Naive thymus-derived CD4-positive, alpha-beta T cell (primary cell): ENCODE data around the gene TAP2. TPM values are rescaled to one million over a fixed set of nuclear protein-coding genes. Genes with fewer than 3 reads are reported as not detected.

ENCODE experiments used
- ATAC-seq: fragments of 150-1000 bp; cut with Tn5 transposase; 2 replicates; pipeline ENCODE4 v1.10.0; 2021; ENCODE audit warnings: mild to moderate bottlenecking, moderate library complexity
- CTCF ChIA-PET: fragments of 350-600 bp; sonication (Branson Sonifier 250); formaldehyde crosslinking; loops from one replicate; lab custom pipeline; 2021; ENCODE audit warnings: antibody characterized with exemption; lab: Charles Lee
- POLR2A ChIA-PET: fragments of 350-600 bp; sonication (Branson Sonifier 250); formaldehyde crosslinking; loops from one replicate; lab custom pipeline; 2021; ENCODE audit warnings: antibody characterized with exemption, inconsistent platforms; lab: Charles Lee
- DNase-seq, 9 donors: peaks; one replicate each; pipeline versions ENCODE4 v3.0.0 to v3.0.0-alpha.2; 2020 to 2022; ENCODE audit warnings: mixed read lengths in 1 of 9
- H3K27ac ChIP-seq: one replicate; pipeline ENCODE4 v1.7.0; 2013; ENCODE audit warnings: mild to moderate bottlenecking, low read depth, low read length, moderate library complexity
- H3K27me3 ChIP-seq, 2 donors: one replicate each; pipeline ENCODE4 v1.7.0; 2013; ENCODE audit warnings: low read length in 2 of 2, mild to moderate bottlenecking in 2 of 2, moderate library complexity in 2 of 2; ENCODE audit not compliant: control insufficient read depth in 2 of 2, insufficient read depth in 2 of 2
- H3K36me3 ChIP-seq, 3 experiments: 1 replicate in 2 of 3; 2 replicates in 1 of 3; pipeline ENCODE4 v1.7.0; 2013; ENCODE audit warnings: low read length in 3 of 3, mild to moderate bottlenecking in 3 of 3, moderate library complexity in 1 of 3; ENCODE audit not compliant: insufficient read depth in 3 of 3, control insufficient read depth in 2 of 3
- H3K4me1 ChIP-seq, 2 donors: one replicate each; pipeline ENCODE4 v1.7.0; 2013; ENCODE audit warnings: low read length in 2 of 2, mild to moderate bottlenecking in 2 of 2, moderate library complexity in 1 of 2; ENCODE audit not compliant: control insufficient read depth in 2 of 2, insufficient read depth in 2 of 2
- H3K4me3 ChIP-seq: 2 replicates; pipeline ENCODE4 v1.7.0; 2013; ENCODE audit warnings: mild to moderate bottlenecking, low read length
- H3K9me3 ChIP-seq, 3 experiments: 1 replicate in 2 of 3; 2 replicates in 1 of 3; pipeline ENCODE4 v1.7.0; 2013; ENCODE audit warnings: low read length in 3 of 3; ENCODE audit not compliant: control insufficient read depth in 2 of 3
- H3K27ac Mint-ChIP-seq, 9 donors: one replicate each; pipeline ENCODE4 v1.8.0; 2020 to 2022; ENCODE audit warnings: mixed read lengths in 9 of 9, mild to moderate bottlenecking in 8 of 9, moderate library complexity in 5 of 9, inconsistent platforms in 2 of 9
- H3K27me3 Mint-ChIP-seq, 5 donors: one replicate each; pipeline ENCODE4 v1.8.0; 2021 to 2022; ENCODE audit warnings: mixed read lengths in 5 of 5, mild to moderate bottlenecking in 1 of 5
- H3K36me3 Mint-ChIP-seq, 5 donors: one replicate each; pipeline ENCODE4 v1.8.0; 2020 to 2022; ENCODE audit warnings: mixed read lengths in 5 of 5, mild to moderate bottlenecking in 3 of 5, inconsistent platforms in 1 of 5
- H3K4me1 Mint-ChIP-seq, 7 donors: one replicate each; pipeline ENCODE4 v1.8.0; 2020 to 2022; ENCODE audit warnings: mixed read lengths in 7 of 7, mild to moderate bottlenecking in 3 of 7, inconsistent platforms in 1 of 7
- H3K4me3 Mint-ChIP-seq, 10 donors: one replicate each; pipeline ENCODE4 v1.8.0; 2020 to 2022; ENCODE audit warnings: mild to moderate bottlenecking in 10 of 10, mixed read lengths in 10 of 10, moderate library complexity in 6 of 10, inconsistent platforms in 2 of 10
- H3K9me3 Mint-ChIP-seq, 11 donors: one replicate each; pipeline ENCODE4 v1.8.0; 2020 to 2022; ENCODE audit warnings: mixed read lengths in 11 of 11, mild to moderate bottlenecking in 4 of 11, inconsistent platforms in 1 of 11, moderate library complexity in 1 of 11
- intact Hi-C, 2 donors: fragments of 100-400 bp; cut with micrococcal nuclease; formaldehyde crosslinking; loops; one replicate each; pipeline ENCODE4 v1.15.1; 2023
- polyA plus RNA-seq, 2 donors: library from polyadenylated mRNA; unstranded; fragments of 300-500 nt; fragmentation: Illumina TruSeq; gene quantifications; one replicate each; pipeline ENCODE4 v1.2.3, GENCODE V29; 2021
- total RNA-seq, 6 experiments: library from RNA in 5 of 6; stranded (reverse) in 5 of 6; gene quantifications; 1 replicate in 5 of 6; 2 replicates in 1 of 6; pipeline ENCODE4 v1.2.3 and lab custom pipeline; 2021 to 2026

The TAP2 gene
- total and polyA plus RNA-seq, 7 experiments from 2014 or later: 26.4 to 243 (median 105) TPM

GRCh38 chr6:32858194-32858593 is 19.7 kb upstream of the TAP2 start:
- ChIA-PET CTCF (interaction anchor here (0.6 to 7.5 kb wide), 3 partner anchors 10 to 35 kb away, joined by 5 to 241 read pairs (median 16); partner anchors contain the start of genes PSMB8 and TAP2), POLR2A (interaction anchor here (1.4 to 9.5 kb wide), 4 partner anchors 10 to 114 kb away, joined by 4 to 662 read pairs (median 59); partner anchors contain the start of genes PSMB8 and TAP2)
- H3K27ac Mint-ChIP-seq: peak overlapping the region in 7 of 9 donors; percentile 50 to 88 (median 82)
- peaks cover 33 to 59% (median 53%) of the 10 kb centered on the region in 7 donors for H3K4me1 Mint-ChIP-seq
- peaks cover 23 to 59% (median 33%) of the 10 kb centered on the region in 3 experiments for H3K36me3 ChIP-seq
- no peaks in the 10 kb centered on the region for H3K9me3 ChIP-seq
- H3K36me3 Mint-ChIP-seq: peaks cover 16 to 58% (median 40%) of the 10 kb centered on the region in 5 donors
- H3K9me3 Mint-ChIP-seq: peaks cover 0 to 2% (median 0%) of the 10 kb centered on the region in 11 donors
- DNase-seq: no peak
- peak overlapping the region; percentile 27 for H3K27ac ChIP-seq
- no peak for ATAC-seq
- no peaks in the 10 kb centered on the region for H3K27me3 ChIP-seq
- H3K27me3 Mint-ChIP-seq: no peaks in the 10 kb centered on the region
- no peak overlapping the region for H3K4me3 ChIP-seq
- intact Hi-C loops: loop anchor here (10.0 kb wide), 2 partner anchors 557 to 1023 kb away; partner anchors contain the start of genes CUTA (in 1 of the 2) and PHF1 (in 1 of the 2)
- H3K4me3 Mint-ChIP-seq: peak overlapping the region in 5 of 10 donors; percentile 18 to 53 (median 27)
- H3K4me1 ChIP-seq: peaks cover 15 to 28% of the 10 kb centered on the region in 2 donors

- Mint-ChIP-seq H3K36me3 (peaks cover 16 to 63% (median 44%) of the 10 kb centered on the region in 5 donors), H3K27ac (peak overlapping the region in 5 of 9 donors; percentile 63 to 100 (median 75)), H3K27me3 (no peaks in the 10 kb centered on the region), H3K4me1 (peaks cover 36 to 63% (median 52%) of the 10 kb centered on the region in 7 donors), H3K9me3 (peaks cover 0 to 2% (median 0%) of the 10 kb centered on the region in 11 donors), H3K4me3 (peak overlapping the region in 3 of 10 donors; percentile 27 to 53 (median 39))
- intact Hi-C loops: loop anchor here (10.0 kb wide), 2 partner anchors 557 to 1023 kb away; partner anchors contain the start of genes CUTA (in 1 of the 2) and PHF1 (in 1 of the 2)
- peak overlapping the region; percentile 27 for H3K27ac ChIP-seq
- H3K9me3 ChIP-seq: no peaks in the 10 kb centered on the region
- no peak for DNase-seq
- ChIA-PET POLR2A (interaction anchor here (1.1 to 9.5 kb wide), 5 partner anchors 11 to 675 kb away, joined by 3 to 662 read pairs (median 21); partner anchors contain the start of genes PSMB8 and TAP2), CTCF (interaction anchor here (0.6 to 7.5 kb wide), 4 partner anchors 10 to 76 kb away, joined by 3 to 241 read pairs (median 6); partner anchors contain the start of genes PSMB8 and TAP2)
- H3K4me3 ChIP-seq: no peak overlapping the region
- H3K4me1 ChIP-seq: peaks cover 15 to 28% of the 10 kb centered on the region in 2 donors
- ATAC-seq: no peak
- H3K36me3 ChIP-seq: peaks cover 23 to 65% (median 33%) of the 10 kb centered on the region in 3 experiments
- H3K27me3 ChIP-seq: no peaks in the 10 kb centered on the region
Observed at GRCh38 chr6:32857156-32857891, 18.8 kb upstream of the TAP2 start.

- Mint-ChIP-seq H3K9me3 (peaks cover 0 to 2% (median 0%) of the 10 kb centered on the region in 11 donors), H3K4me3 (peak overlapping the region; percentile 96 to 100 (median 100)), H3K4me1 (peaks cover 50 to 76% (median 63%) of the 10 kb centered on the region in 7 donors), H3K27me3 (no peaks in the 10 kb centered on the region), H3K36me3 (peaks cover 16 to 76% (median 55%) of the 10 kb centered on the region in 5 donors), H3K27ac (peak overlapping the region; percentile 87 to 100 (median 100))
- ATAC-seq (no peak), DNase-seq (no peak)
- peaks cover 22 to 71% (median 46%) of the 10 kb centered on the region in 3 experiments for H3K36me3 ChIP-seq
- no peaks in the 10 kb centered on the region for H3K9me3 ChIP-seq
- no peaks in the 10 kb centered on the region for H3K27me3 ChIP-seq
- ChIA-PET POLR2A (interaction anchor here (0.6 to 9.5 kb wide), 10 partner anchors 8 to 673 kb away, joined by 3 to 662 read pairs (median 4); partner anchors contain the start of genes HLA-DMA, PSMB8 and TAP2), CTCF (interaction anchor here (0.6 to 7.5 kb wide), 12 partner anchors 8 to 290 kb away, joined by 3 to 241 read pairs (median 4); partner anchors contain the start of genes HLA-DMA, PSMB8 and TAP2)
- H3K4me1 ChIP-seq: peaks cover 32 to 41% of the 10 kb centered on the region in 2 donors
- H3K27ac ChIP-seq: peak overlapping the region; percentile 100
- intact Hi-C loops: loop anchor here (10.0 kb wide), 2 partner anchors 559 to 1021 kb away; partner anchors contain the start of genes CUTA (in 1 of the 2) and PHF1 (in 1 of the 2)
- peak overlapping the region; percentile 91 for H3K4me3 ChIP-seq
Observed at GRCh38 chr6:32855467-32856174, 17.1 kb upstream of the TAP2 start.

- H3K9me3 Mint-ChIP-seq: peaks cover 0 to 2% (median 0%) of the 10 kb centered on the region in 11 donors
- intact Hi-C loops: loop anchor here (1.0 to 10.0 kb wide), 7 partner anchors 14 to 1232 kb away; partner anchors contain the start of genes TAP2 (in 2 of the 2), CLIC1 (in 1 of the 2), CUTA (in 1 of the 2) and PHF1 (in 1 of the 2)
Observed at GRCh38 chr6:32854376-32855178, 16.0 kb upstream of the TAP2 start.

More at GRCh38 chr6:32854376-32855178, 16.0 kb upstream of the TAP2 start:
- H3K27ac Mint-ChIP-seq: peak overlapping the region; percentile 97 to 100 (median 100)
- H3K27ac ChIP-seq: peak overlapping the region; percentile 100
- no peaks in the 10 kb centered on the region for H3K9me3 ChIP-seq
- H3K4me3 Mint-ChIP-seq: peak overlapping the region; percentile 96 to 100 (median 100)
- peaks cover 57 to 82% (median 70%) of the 10 kb centered on the region in 7 donors for H3K4me1 Mint-ChIP-seq
- CTCF ChIA-PET: interaction anchor here (0.6 to 7.5 kb wide), 9 partner anchors 9 to 233 kb away, joined by 3 to 241 read pairs (median 10); partner anchors contain the start of genes HLA-DMA, PSMB8 and TAP2
- H3K27me3 ChIP-seq: no peaks in the 10 kb centered on the region
- POLR2A ChIA-PET: interaction anchor here (0.6 to 9.5 kb wide), 13 partner anchors 7 to 130 kb away, joined by 3 to 662 read pairs (median 5); partner anchors contain the start of genes BRD2, HLA-DMA, PSMB8 and TAP2
- H3K4me1 ChIP-seq: peaks cover 40 to 51% of the 10 kb centered on the region in 2 donors
- H3K4me3 ChIP-seq: peak overlapping the region; percentile 91
- no peaks in the 10 kb centered on the region for H3K27me3 Mint-ChIP-seq
- peaks cover 20 to 72% (median 49%) of the 10 kb centered on the region in 3 experiments for H3K36me3 ChIP-seq
- ATAC-seq (peak; percentile 24), DNase-seq (peak in 5 of 9 donors; percentile 42 to 75 (median 52))
- H3K36me3 Mint-ChIP-seq: peaks cover 20 to 79% (median 59%) of the 10 kb centered on the region in 5 donors
